Stimulated activated CD8-positive, alpha-beta memory T cell treated with anti-CD3 and anti-CD28 coated beads, Interleukin-12 subunit alpha, Interleukin-12 subunit beta, amount 100 ng/mL, for 4 hours (primary cell): ENCODE data around the gene TPSB2.
"Not testable (repeated sequence)": the region's sequence is repeated elsewhere in the genome, so short reads cannot be mapped to it uniquely, and the experiment has no call there.

ENCODE experiments used
- DNase-seq: peaks from one replicate; pipeline ENCODE4 v3.0.0-alpha.2; 2020; ENCODE audit warnings: low read depth

The TPSB2 gene

DNA sequence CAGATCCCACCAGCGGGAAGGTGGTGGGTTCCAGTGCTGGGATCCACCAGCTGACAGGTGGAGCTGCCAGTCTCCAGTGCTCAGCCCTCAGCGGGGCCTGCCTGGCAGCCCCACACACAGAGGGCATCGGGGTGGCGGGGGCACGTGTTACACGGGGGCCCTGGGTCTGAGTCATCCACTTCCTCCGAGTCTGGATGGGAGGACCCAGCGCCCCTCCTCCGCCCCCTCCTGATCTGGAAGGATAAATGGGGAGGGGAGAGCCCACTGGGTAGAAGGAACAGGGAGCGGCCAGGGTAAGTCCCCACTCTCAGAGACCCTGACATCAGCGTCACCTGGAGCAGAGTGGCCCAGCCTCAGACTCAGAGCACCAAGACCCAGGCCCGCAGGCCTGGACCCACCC, 10.5 kb upstream of the TPSB2 start, which contains the start of gene TPSAB1:
TSS of gene TPSAB1 (plus strand) at position 270 of the 400 bp plus-strand sequence. CDS start 234 bp downstream, outside the sequence.
- DNase-seq, result not testable (repeated sequence)

GRCh38 chr16:1239575-1239974, 9.6 kb upstream of the TPSB2 start:
- not testable (repeated sequence) for DNase-seq

GRCh38 chr16:1238909-1239308, 8.9 kb upstream of the TPSB2 start:
- DNase-seq, result not testable (repeated sequence)

- DNase-seq, result no peak
These were observed 8.0 kb upstream of the TPSB2 start for GRCh38 chr16:1237990-1238389.

DNA sequence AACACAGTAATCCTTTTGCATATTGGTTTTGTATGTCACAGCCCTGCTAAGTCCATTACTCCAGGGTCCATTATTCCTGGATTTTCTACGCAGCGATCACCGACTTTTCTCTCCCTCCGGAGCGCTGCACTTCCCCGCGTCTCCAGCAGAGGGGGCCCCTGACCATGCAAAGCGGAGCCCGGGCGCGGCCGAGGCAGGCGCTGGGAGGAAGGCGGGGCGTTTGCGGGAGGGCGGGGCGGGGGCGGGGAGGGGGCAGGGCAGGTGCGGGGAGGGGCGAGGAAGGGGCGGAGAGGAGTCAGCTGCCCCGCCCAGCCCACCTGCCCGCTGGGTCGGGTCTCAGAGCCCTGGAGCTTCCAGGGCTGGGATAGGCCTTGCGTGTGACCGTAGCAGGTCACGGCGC, 6.7 kb upstream of the TPSB2 start:
- DNase-seq, result not testable (repeated sequence)

- not testable (repeated sequence) for DNase-seq
These were observed 2.2 kb upstream of the TPSB2 start for GRCh38 chr16:1232049-1232748.

DNA sequence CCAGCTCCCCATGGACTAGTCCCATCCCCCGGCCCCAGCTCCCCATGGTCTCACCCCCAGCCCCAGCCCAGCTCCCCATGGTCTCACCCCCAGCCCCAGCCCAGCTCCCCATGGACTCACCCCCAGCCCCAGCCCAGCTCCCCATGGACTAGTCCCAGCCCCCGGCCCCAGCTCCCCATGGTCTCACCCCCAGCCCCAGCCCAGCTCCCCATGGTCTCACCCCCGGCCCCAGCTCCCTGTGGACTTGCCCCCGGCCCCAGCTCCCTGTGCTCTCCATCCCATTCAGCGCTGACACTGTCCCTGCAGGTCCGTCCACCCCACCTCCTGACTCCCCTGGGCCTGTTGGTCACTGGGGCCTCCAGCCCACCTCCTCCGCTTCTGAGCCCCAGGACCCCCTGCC, 1.3 kb upstream of the TPSB2 start:
- not testable (repeated sequence) for DNase-seq

DNA sequence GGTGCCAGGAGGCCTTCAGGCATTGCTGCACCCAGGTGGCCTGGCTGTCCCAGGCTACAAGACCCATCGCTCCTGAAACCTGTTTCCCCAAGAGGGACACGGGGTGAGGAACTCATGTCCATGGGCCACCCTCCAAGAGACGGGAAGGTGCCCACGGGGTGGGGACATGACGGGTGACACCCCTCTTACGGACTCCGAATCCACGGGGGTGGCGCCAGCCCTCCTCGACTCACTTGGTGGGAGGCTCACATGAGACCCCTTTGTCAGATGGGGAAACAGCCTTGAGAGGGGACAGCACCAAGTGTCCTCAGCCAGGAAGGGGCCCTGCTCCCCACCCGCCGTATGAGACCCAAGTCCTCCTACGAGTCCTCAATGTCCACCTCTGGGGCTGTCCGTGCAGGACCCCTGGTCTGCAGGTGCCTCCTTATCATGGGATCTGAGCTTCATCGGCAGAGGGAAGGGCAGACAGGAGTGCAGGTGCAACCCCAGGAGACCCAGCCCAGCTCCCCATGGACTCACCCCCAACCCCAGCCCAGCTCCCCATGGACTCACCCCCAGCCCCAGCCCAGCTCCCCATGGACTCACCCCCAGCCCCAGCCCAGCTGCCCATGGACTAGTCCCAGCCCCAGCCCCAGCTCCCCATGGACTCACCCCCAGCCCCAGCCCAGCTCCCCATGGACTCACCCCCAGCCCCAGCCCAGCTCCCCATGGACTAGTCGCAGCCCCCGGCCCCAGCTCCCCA, 658 bp upstream of the TPSB2 start:
- not testable (repeated sequence) for DNase-seq

DNA sequence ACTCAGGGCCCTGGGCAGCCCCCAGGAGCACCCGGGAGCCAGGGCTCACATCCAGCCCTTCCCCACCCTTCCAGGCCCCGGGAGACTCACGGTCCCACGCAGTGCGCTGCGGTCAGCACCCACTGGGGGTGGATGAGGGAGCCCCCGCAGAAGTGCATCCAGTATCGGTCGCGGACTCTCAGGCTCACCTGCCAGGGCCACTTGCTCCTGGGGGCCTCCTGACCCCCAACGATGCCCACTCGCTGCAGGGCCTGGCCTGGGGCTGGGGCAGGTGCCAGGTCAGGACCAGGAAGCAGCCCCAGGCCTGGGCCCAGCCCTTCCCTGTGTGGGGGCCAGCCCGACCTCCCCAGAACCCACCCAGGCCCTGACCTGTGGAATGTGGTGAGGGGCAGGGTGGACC, 508 bp downstream of the TPSB2 start:
- DNase-seq, result not testable (repeated sequence)

DNA sequence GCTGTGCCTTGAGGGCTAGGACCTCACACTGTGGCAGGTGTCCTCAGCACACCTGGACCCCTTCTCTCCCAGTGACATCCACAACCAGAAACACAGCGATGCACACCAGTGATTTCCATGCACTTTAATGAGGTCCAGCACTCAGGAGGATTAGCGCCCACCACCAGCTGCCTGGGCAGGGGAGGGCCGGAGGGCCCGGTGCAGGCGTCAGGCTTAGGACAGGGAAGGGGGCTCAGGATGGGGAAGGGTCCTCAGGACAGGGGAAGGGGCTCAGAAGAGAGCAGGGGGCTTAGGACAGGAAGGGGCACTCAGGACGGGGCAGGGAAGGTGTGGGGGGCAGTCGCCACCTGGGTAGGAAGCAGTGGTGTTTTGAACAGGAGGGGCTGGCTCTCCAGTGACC, 1.8 kb downstream of the TPSB2 start:
- not testable (repeated sequence) for DNase-seq

GRCh38 chr16:1226692-1227091, 3.3 kb downstream of the TPSB2 start:
- not testable (repeated sequence) for DNase-seq

GRCh38 chr16:1225728-1226311, 4.2 kb downstream of the TPSB2 start:
- DNase-seq, result not testable (repeated sequence)

- DNase-seq, result no peak
These were observed 4.9 kb downstream of the TPSB2 start, which contains the start of gene TPSG1 for GRCh38 chr16:1225051-1225451. TSS of gene TPSG1 (minus strand) at chr16:1225268. CDS start at chr16:1225252, 16 bp downstream.

DNA sequence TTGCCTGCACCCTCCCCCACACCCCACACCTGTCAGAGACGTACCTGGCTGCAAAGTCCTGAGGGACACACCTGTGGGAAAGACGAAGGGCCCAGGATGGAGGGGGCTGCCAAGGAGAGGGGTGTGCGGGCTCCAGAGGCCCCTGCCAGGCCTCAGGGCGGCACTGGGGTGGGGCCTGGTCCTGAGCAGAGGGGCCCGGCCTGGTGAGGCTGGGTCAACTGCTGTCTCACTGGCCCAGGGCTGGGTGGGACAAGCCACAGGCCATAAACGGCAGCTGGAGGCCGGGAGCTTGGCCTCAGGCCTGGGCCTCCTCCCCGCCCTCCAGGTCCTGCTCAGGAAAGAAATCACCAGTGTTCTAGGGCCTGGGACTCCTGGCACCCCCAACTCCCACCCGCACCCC, 5.4 kb downstream of the TPSB2 start:
- no peak for DNase-seq

DNA sequence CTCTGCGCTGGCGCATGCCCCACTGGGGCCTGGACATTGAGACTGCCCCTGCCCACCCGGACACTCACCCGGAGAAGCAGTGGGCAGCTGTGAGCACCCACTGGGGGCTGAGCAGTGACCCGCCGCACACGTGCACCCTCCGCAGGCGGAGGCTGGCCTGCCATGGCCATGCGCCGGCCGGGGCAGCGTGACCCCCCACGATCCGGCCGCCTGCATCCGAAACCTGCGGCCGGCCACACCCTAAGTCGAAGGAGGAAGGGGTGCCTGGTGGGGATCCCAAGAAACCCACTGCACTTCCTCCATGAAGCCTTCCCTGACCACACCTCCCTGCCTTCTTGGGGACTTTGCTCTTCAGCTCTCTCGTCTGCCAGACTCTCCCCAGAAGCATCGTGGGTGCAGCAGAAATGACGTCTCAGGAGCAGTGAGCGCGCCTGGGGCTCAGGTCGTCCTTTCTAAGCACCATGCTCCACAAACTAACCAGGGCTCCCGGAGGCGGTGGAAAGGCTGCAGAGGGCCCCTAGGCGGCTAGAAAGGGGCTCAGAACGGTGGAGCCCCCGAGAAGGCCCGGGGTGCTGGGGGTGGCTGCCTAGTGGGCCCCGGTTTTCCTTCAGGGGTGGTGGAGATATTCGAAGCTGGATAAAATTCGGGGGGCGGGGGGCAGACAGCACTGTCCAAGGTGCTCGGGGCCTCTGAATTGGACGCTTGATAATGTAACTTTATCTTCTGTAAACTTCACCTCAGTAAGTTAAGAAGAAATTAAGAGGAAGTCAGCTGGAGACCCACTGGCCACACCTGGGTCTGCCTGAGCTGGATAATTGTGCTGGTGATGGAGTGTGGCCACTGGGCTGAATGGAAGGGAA, 6.4 kb downstream of the TPSB2 start:
- no peak for DNase-seq

DNA sequence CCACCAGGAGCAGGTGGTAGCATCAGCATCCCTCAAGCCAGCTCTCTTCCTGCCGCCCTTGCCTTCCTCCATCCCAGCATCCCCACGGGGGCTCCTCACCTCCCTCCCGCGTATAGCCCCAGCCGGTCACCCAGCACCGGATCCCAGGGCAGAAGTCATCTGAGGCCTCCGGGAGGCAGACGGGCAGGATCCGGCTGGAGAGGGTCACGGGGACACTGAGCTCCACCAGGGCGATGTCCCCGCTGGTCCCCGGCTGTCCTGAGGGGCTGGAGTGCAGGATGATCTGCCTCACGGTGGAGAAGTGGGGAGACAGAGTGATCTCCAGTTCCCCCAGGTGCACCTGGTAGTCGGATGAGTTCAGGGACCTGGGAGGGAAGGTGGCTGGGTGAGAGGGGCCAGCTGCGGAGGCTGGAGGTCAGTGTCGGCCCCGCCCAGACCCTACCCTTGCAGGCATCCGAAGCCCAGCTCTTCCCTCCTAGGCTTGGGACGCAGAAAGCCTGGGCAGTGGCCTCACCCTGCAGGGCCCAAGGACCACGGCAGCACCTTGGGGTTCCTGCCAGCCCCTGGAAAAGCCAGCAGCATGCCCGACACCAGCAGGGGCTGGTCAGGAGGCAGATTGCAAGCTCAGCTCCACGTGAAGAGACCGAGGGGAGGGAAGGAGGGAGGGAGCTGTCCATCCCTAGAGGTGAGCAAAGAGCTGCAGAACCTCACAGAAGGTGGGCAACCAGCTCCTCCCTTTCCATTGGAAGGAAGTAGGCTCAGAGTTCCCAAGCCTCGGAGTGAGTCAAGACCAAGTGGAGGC, 7.2 kb downstream of the TPSB2 start:
- DNase-seq, result no peak

DNA sequence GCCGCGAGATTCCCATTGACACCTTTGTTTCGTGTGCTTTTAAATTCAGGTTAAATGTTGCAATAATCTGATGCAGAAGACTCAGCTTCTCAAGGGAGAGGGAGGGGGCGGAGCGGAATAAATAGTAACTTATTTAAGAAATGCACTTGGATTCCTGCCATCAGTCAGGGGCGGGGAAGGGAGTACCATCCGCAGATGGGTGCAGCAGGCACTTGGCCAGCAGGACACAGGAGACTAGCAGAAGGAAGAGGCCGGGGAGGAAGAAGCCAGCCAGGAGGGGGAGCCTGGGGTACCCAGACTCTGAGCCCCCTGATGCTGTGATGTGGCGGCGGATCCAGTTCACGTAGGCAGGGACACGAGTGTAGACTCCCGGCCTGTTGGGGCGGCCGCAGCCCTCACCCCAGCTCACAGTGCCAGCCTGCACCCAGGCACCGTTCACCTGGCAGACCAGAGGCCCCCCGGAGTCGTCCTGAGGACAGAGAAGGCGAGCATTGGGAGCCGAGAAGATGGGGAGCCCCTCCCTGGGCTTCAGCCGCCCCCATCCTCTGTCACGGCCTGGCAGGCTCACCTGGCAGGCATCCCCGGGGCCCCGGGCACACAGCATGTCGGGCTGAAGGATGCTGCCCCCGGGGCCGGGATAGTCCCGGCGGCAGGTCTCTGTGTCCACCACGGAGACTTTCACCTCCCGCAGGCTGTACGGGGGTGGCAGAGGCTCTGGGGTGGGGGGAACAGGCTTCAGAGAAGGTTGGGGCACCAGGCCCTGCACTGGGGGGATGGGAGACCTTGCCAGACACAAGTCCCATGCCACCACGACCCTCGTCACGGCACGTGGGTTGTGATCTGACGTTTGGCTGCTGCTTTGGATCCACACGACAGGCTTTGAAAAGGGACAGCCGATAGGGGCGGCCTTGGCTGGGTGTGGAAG, 8.1 kb downstream of the TPSB2 start:
- DNase-seq, result no peak

GRCh38 chr16:1220841-1221627, 8.9 kb downstream of the TPSB2 start:
- no peak for DNase-seq

GRCh38 chr16:1220098-1220728, 9.8 kb downstream of the TPSB2 start:
- no peak for DNase-seq
